GM12864 (cell line): Measurements from ENCODE around the gene EVI5.

Experiments used
- DNase-seq: peaks from one replicate; pipeline ENCODE4 v3.0.0-alpha.2; 2011; ENCODE audit warnings: low read depth
- H3K4me3 ChIP-seq: 2 replicates; pipeline ENCODE4 v1.5.1; 2011; ENCODE audit warnings: mild to moderate bottlenecking, low read depth, low read length, control low read depth
- TF ChIP-seq, protein P1 (sequence below): IDR thresholded peaks from 2 replicates; pipeline ENCODE4 v1.5.1; 2011; ENCODE audit warnings: low read depth, mild to moderate bottlenecking, moderate library complexity, low read length, control low read depth, inconsistent platforms; ENCODE audit errors: missing control alignments

The EVI5 gene

DNA sequence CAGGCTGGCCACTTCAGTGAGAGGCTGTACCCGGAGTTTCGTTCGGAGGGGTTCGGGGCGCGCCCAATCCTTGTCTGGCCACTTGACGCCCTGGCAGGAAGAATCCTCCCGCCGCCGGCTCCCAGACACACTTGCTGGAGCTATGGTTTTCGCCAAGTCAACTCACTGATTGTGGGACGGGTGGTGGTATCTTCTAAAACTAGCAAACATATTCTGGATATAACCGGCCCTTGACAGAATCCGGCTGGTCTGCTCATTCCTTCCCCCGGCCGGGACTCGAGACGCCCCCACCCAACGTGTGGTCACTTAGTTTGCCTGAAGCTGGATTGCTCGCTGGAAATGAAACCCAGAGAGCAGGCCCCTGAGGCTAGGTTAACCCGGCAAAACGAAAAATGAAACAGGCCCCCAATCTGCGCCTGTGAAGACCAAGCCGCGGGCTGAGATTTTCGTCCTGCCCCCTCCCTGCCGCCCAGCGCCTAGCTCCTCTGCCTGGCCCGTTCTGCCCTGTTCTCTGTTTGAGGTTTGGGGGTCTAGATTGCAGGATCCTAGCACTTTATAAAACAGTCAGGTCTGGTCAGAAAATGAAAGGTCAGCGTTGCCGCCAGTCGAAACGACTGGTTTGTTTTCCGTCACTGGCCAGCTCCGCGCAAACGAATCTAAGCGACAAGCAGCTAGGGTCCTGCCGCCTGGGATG is 302.8 kb downstream of the EVI5 start:
- TF ChIP-seq, protein P1, sequence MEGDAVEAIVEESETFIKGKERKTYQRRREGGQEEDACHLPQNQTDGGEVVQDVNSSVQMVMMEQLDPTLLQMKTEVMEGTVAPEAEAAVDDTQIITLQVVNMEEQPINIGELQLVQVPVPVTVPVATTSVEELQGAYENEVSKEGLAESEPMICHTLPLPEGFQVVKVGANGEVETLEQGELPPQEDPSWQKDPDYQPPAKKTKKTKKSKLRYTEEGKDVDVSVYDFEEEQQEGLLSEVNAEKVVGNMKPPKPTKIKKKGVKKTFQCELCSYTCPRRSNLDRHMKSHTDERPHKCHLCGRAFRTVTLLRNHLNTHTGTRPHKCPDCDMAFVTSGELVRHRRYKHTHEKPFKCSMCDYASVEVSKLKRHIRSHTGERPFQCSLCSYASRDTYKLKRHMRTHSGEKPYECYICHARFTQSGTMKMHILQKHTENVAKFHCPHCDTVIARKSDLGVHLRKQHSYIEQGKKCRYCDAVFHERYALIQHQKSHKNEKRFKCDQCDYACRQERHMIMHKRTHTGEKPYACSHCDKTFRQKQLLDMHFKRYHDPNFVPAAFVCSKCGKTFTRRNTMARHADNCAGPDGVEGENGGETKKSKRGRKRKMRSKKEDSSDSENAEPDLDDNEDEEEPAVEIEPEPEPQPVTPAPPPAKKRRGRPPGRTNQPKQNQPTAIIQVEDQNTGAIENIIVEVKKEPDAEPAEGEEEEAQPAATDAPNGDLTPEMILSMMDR = no peak
- H3K4me3 ChIP-seq = peak overlapping the region; percentile 66
- DNase-seq = no peak

DNA sequence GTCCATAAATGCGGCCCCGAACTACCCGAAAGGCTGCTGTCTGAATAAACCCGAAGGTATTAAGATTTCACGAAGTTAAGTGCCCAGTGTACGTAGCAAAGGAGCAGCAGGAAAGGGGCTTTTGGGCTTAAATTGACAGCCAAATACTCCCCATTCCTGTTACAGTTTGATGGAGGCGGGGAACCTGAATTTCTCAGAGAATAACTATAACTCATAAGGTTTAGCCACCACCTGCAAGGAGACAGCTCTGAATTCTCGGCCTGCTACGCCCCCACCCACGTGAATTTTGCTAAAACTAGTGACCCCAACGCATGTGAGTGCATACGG is 303.3 kb downstream of the EVI5 start:
- no peak for DNase-seq
- H3K4me3 ChIP-seq = no peak overlapping the region
- TF ChIP-seq, protein P1 = no peak

DNA sequence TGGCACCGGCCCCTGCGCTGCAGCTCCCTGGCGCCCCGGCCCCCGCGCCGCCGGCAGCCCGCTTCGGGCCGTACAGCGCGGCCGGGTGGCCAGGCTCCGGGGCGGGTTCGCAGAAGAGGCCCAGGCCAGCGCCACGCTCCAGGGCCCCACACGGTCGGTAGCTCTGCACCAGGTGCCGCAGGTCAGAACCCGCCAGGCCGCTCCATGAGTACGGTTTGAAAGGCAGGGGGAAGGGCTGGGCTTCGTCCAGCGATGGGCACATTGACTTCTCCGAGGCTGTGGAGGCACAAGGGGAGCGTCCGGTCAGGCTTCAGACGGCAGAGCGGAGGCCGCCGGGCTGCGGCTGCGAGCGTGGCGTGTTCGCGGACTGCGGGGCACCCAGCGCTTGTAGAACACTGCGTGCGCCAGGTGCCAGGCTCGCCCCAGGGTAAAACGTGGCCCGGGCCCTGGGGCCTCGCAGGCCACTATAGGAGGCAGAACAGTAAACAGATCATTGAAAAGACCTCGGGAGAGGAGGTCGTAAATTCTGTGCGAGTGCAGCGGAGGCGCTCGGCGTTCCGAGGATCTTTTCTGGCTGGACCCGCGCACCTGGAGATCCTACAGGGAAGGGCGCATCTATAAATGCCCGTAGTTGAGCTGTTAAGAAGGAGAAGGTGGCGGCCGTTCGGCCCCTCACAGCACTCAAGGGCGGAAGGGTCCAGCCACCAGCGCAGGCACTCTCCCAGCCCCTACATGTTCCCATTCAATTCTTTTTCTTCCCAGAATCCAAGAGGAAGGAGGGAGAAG is 303.9 kb downstream of the EVI5 start:
- no peak for DNase-seq
- H3K4me3 ChIP-seq = no peak overlapping the region
- TF ChIP-seq, protein P1 = no peak

DNA sequence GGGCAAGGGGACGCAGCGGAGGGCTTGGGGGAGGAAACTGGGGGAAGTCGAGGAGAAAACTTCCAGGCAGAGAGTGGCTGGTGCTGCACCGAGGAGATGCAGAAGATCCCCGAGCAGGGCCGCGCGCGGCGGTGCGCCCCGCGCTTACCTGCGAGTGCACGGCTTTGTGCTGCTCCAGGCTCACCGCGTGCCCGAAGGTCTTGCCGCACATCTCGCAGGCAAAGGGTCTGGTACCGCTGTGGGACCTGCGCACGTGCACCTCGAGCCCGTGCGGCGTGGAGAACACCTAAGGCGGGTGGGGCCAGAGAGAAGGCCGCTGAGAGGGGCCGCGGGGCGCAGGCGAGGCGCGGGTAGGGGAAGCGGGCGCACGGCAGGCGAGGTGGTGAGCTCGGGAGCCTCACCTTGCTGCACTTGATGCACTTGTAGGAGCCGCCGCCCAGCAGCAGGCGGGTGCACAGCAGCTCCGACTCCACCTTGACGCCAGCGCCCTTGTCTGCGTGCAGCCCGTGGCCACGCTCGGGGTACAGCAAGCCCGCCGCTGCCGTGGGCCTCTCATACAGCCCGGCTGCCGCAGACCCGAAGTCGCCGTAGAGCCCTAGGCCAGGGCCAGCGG is 304.6 kb downstream of the EVI5 start:
- no peak overlapping the region for H3K4me3 ChIP-seq
- DNase-seq = no peak
- TF ChIP-seq, protein P1 = no peak

DNA sequence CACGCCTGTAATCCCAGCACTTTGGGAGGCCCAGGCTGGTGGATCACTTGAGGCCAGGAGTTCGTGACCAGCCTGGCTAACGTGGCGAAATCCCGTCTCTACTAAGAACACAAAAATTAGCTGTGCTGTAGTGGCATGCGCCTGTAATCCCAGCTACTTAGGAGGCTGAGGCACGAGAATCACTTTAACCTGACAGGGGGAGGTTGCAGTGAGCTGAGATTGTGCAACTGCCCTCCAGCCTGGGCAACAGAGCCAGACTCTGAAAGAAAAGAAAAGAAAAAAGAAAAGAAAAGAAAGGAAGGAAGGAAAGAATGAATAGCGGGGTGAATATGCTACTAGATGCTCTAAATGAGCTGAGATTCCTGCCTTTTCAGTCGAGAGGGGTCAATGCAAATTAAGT is 305.3 kb downstream of the EVI5 start:
- no peak for DNase-seq
- H3K4me3 ChIP-seq = no peak overlapping the region
- TF ChIP-seq, protein P1 = no peak

DNA sequence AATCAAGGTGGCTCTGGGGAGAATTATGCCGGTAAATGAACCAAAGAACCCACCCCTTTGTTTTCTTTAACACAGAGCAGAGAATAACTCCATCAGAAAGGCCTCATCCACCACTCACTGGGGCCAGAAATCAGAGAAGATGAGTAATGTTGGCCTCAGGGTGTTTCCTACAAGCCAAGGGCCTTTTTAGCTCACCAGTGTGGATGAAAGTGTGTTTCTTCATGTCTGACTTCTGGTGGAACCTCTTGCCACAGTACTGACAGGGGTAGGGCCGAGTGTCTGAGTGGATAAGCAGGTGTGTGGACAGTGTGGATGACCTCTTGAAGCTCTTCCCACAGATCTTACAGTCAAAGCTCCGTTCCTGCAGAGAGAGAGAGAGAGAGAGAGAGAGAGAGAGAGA is 306.5 kb downstream of the EVI5 start:
- no peak for DNase-seq
- H3K4me3 ChIP-seq = no peak overlapping the region
- TF ChIP-seq, protein P1 = no peak
